Endodermal cell (in vitro differentiated cells): ENCODE measurements around the gene PTPN1. TPM values are rescaled to one million over a fixed set of nuclear protein-coding genes. Genes with fewer than 3 reads are reported as not detected.

Source experiments
- DNase-seq: peaks from one replicate; pipeline ENCODE4 v3.0.0-alpha.2; 2017
- H3K27ac ChIP-seq: 2 replicates; pipeline ENCODE4 v1.5.1; 2013; ENCODE audit warnings: mild to moderate bottlenecking, low read depth, low read length, moderate library complexity
- H3K27me3 ChIP-seq: 2 replicates; pipeline ENCODE4 v1.6.1; 2013; ENCODE audit warnings: mild to moderate bottlenecking, low read length, moderate library complexity; ENCODE audit not compliant: insufficient read depth, control insufficient read depth, poor library complexity, severe bottlenecking
- H3K36me3 ChIP-seq: 2 replicates; pipeline ENCODE4 v1.7.0; 2013; ENCODE audit warnings: mild to moderate bottlenecking, low read length, moderate library complexity; ENCODE audit not compliant: control insufficient read depth, insufficient read depth
- H3K4me1 ChIP-seq: one replicate; pipeline ENCODE4 v1.7.0; 2013; ENCODE audit warnings: low read length; ENCODE audit not compliant: control insufficient read depth, insufficient read depth
- H3K4me3 ChIP-seq: 2 replicates; pipeline ENCODE4 v1.5.1; 2013; ENCODE audit warnings: mild to moderate bottlenecking, low read length, moderate library complexity
- H3K9ac ChIP-seq: 2 replicates; pipeline ENCODE4 v1.6.1; 2013; ENCODE audit warnings: mild to moderate bottlenecking, low read length, moderate library complexity; ENCODE audit not compliant: poor library complexity, severe bottlenecking; ENCODE audit errors: extremely low read depth
- H3K9me3 ChIP-seq: 2 replicates; pipeline ENCODE4 v1.6.1; 2013; ENCODE audit warnings: mild to moderate bottlenecking, low read length, moderate library complexity; ENCODE audit not compliant: control insufficient read depth
- H3K27ac Mint-ChIP-seq: 2 replicates; pipeline ENCODE4 v1.8.0; 2020; ENCODE audit warnings: mixed read lengths
- H3K27me3 Mint-ChIP-seq: 2 replicates; pipeline ENCODE4 v1.8.0; 2021; ENCODE audit warnings: mild to moderate bottlenecking, mixed read lengths; ENCODE audit not compliant: insufficient read depth
- H3K36me3 Mint-ChIP-seq: 2 replicates; pipeline ENCODE4 v1.8.0; 2020; ENCODE audit warnings: low read depth, mixed read lengths
- H3K4me1 Mint-ChIP-seq: 2 replicates; pipeline ENCODE4 v1.8.0; 2020; ENCODE audit warnings: mixed read lengths
- H3K4me3 Mint-ChIP-seq: 2 replicates; pipeline ENCODE4 v1.8.0; 2020; ENCODE audit warnings: mild to moderate bottlenecking, moderate library complexity, mixed read lengths
- H3K9me3 Mint-ChIP-seq: 2 replicates; pipeline ENCODE4 v1.8.0; 2020; ENCODE audit warnings: mild to moderate bottlenecking, mixed read lengths
- CTCF ChIP-seq: fragments of 200-600 bp; sonication (generic); conservative IDR thresholded peaks from 2 replicates; pipeline ENCODE4 v1.5.0; 2021; ENCODE audit warnings: antibody characterized with exemption, mild to moderate bottlenecking
- WGBS, 2 experiments: methylation state at CpG; one replicate each; pipeline versions ENCODE4 v1.1.5 to v1.1.7; 2013; ENCODE audit warnings: missing lambda C conversion rate in 2 of 2, mixed read lengths in 1 of 2; ENCODE audit not compliant: insufficient coverage in 1 of 2, insufficient read length in 1 of 2; 5-methylcytosine and 5-hydroxymethylcytosine counted together
- total RNA-seq, 2 donors: library from RNA; stranded (reverse); fragmentation: NEBNext Ultra II Directional in 1 of 2; extraction: Animal tissue kit (Norgen Biotek cat#: 25700) in 1 of 2; gene quantifications; 2 replicates in 1 of 2; 3 replicates in 1 of 2; pipeline ENCODE4 v1.2.1, GENCODE V29; 2021

Gene PTPN1
- total RNA-seq, 2 donors from 2014 or later = 25.4 to 28.7 TPM

- no peaks in the 10 kb centered on the region for H3K36me3 ChIP-seq
- Mint-ChIP-seq H3K4me1 (peaks cover 7% of the 10 kb centered on the region), H3K27ac (no peak overlapping the region), H3K4me3 (no peak overlapping the region), H3K9me3 (no peaks in the 10 kb centered on the region), H3K36me3 (no peaks in the 10 kb centered on the region), H3K27me3 (no peaks in the 10 kb centered on the region)
- H3K27ac ChIP-seq = peak overlapping the region; percentile 0
- H3K9ac ChIP-seq = no peak overlapping the region
- no peak for DNase-seq
- no peaks in the 10 kb centered on the region for H3K9me3 ChIP-seq
- H3K27me3 ChIP-seq = no peaks in the 10 kb centered on the region
- WGBS, 2 experiments = 85 to 86% methylated on average over 7 to 9 of the region's 9 CpGs
- H3K4me1 ChIP-seq = peaks cover 8% of the 10 kb centered on the region
- no peak for TF ChIP-seq CTCF
- no peak overlapping the region for H3K4me3 ChIP-seq
Observed at GRCh38 chr20:50627747-50628146, 117.6 kb downstream of the PTPN1 start.

GRCh38 chr20:50628332-50628731, 118.1 kb downstream of the PTPN1 start:
- H3K36me3 Mint-ChIP-seq = no peaks in the 10 kb centered on the region
- Histone ChIP-seq H3K9me3 (no peaks in the 10 kb centered on the region), H3K4me1 (peaks cover 8% of the 10 kb centered on the region), H3K27me3 (no peaks in the 10 kb centered on the region), H3K36me3 (no peaks in the 10 kb centered on the region), H3K4me3 (no peak overlapping the region), H3K27ac (peak overlapping the region; percentile 47), H3K9ac (no peak overlapping the region)
- peak overlapping the region; percentile 68 for H3K27ac Mint-ChIP-seq
- 61 to 80% methylated on average over 4 to 11 of the region's 11 CpGs for WGBS, 2 experiments
- TF ChIP-seq CTCF = no peak
- no peaks in the 10 kb centered on the region for H3K9me3 Mint-ChIP-seq
- no peak for DNase-seq
- H3K27me3 Mint-ChIP-seq = peaks cover under 1% of the 10 kb centered on the region
- H3K4me1 Mint-ChIP-seq = peaks cover 7% of the 10 kb centered on the region
- no peak overlapping the region for H3K4me3 Mint-ChIP-seq

GRCh38 chr20:50628853-50629669, 118.9 kb downstream of the PTPN1 start:
- no peak for DNase-seq
- no peaks in the 10 kb centered on the region for H3K36me3 Mint-ChIP-seq
- TF ChIP-seq CTCF = no peak
- H3K4me3 Mint-ChIP-seq = no peak overlapping the region
- Histone ChIP-seq H3K27me3 (no peaks in the 10 kb centered on the region), H3K27ac (peak overlapping the region; percentile 47), H3K9me3 (no peaks in the 10 kb centered on the region), H3K36me3 (no peaks in the 10 kb centered on the region), H3K4me1 (peaks cover 8% of the 10 kb centered on the region), H3K4me3 (no peak overlapping the region), H3K9ac (no peak overlapping the region)
- H3K27me3 Mint-ChIP-seq = peaks cover 3% of the 10 kb centered on the region
- 89 to 90% methylated on average over 11 to 16 of the region's 16 CpGs for WGBS, 2 experiments
- H3K27ac Mint-ChIP-seq = no peak overlapping the region
- H3K4me1 Mint-ChIP-seq = peaks cover 7% of the 10 kb centered on the region
- no peaks in the 10 kb centered on the region for H3K9me3 Mint-ChIP-seq
